ENCODE data around the gene PNMT.

DNA sequence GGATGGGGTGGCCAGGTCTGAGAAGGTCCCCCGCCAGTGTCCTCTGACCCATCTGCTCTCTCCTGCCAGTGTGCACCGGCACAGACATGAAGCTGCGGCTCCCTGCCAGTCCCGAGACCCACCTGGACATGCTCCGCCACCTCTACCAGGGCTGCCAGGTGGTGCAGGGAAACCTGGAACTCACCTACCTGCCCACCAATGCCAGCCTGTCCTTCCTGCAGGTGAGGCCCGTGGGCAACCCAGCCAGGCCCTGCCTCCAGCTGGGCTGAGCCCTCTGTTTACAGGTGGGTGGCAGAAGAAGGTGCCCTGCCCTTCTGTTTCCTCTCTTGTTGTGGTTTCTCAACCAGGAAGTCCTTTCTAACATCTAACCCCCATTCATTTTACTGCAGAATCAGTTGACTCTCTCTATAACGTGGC lies 38.7 kb downstream of the PNMT start:
- TF ChIP-seq, protein P1, sequence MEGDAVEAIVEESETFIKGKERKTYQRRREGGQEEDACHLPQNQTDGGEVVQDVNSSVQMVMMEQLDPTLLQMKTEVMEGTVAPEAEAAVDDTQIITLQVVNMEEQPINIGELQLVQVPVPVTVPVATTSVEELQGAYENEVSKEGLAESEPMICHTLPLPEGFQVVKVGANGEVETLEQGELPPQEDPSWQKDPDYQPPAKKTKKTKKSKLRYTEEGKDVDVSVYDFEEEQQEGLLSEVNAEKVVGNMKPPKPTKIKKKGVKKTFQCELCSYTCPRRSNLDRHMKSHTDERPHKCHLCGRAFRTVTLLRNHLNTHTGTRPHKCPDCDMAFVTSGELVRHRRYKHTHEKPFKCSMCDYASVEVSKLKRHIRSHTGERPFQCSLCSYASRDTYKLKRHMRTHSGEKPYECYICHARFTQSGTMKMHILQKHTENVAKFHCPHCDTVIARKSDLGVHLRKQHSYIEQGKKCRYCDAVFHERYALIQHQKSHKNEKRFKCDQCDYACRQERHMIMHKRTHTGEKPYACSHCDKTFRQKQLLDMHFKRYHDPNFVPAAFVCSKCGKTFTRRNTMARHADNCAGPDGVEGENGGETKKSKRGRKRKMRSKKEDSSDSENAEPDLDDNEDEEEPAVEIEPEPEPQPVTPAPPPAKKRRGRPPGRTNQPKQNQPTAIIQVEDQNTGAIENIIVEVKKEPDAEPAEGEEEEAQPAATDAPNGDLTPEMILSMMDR (IDR thresholded peaks at IDR 0.05): no peak
- TF ChIP-seq GABPA (IDR thresholded peaks at IDR 0.05; ENCODE audit: low read depth) (no peak), TEAD4 (IDR thresholded peaks at IDR 0.05; ENCODE audit: borderline replicate concordance, insufficient read depth) (no peak), YY1 (IDR thresholded peaks at IDR 0.05; ENCODE audit: low read depth) (no peak), NFIC (IDR thresholded peaks at IDR 0.05; ENCODE audit: borderline replicate concordance) (no peak)
